Neutrophil (primary cell): ENCODE measurements around the gene ALPG.
"Not testable (repeated sequence)": the region's sequence is repeated elsewhere in the genome, so short reads cannot be mapped to it uniquely, and the experiment has no call there.

Experiments used
- H3K27ac ChIP-seq: fragments of 200-600 bp; sonication (generic); 2 replicates; pipeline ENCODE4 v1.5.1; 2016; ENCODE audit warnings: mild to moderate bottlenecking, moderate library complexity
- H3K27me3 ChIP-seq: fragments of 200-600 bp; sonication (generic); 2 replicates; pipeline ENCODE4 v1.6.0; 2016; ENCODE audit warnings: mild to moderate bottlenecking
- H3K36me3 ChIP-seq: fragments of 200-600 bp; sonication (generic); 2 replicates; pipeline ENCODE4 v1.5.1; 2017
- H3K4me1 ChIP-seq, 2 experiments: fragments of 200-600 bp in 1 of 2; sonication (generic) in 1 of 2; 1 replicate in 1 of 2; 2 replicates in 1 of 2; pipeline versions ENCODE4 v1.5.1 to v1.6.1; 2013 to 2016; ENCODE audit warnings: low read depth in 1 of 2, low read length in 1 of 2, mild to moderate bottlenecking in 1 of 2, moderate library complexity in 1 of 2; ENCODE audit not compliant: control insufficient read depth in 1 of 2, insufficient read depth in 1 of 2
- H3K4me3 ChIP-seq, 2 experiments: fragments of 200-600 bp in 1 of 2; sonication (generic) in 1 of 2; 1 replicate in 1 of 2; 2 replicates in 1 of 2; pipeline ENCODE4 v1.5.1; 2013 to 2016; ENCODE audit warnings: low read depth in 1 of 2, low read length in 1 of 2, mild to moderate bottlenecking in 1 of 2, moderate library complexity in 1 of 2
- H3K9me3 ChIP-seq: fragments of 200-600 bp; sonication (generic); 2 replicates; pipeline ENCODE4 v1.5.1; 2016
- CTCF ChIP-seq: fragments of 200-600 bp; sonication (generic); IDR thresholded peaks from 2 replicates; pipeline ENCODE4 v1.5.1; 2016; ENCODE audit warnings: antibody characterized with exemption

ALPG gene

GRCh38 chr2:232382331-232383225 lies 24.1 kb upstream of the ALPG start:
- Histone ChIP-seq H3K4me1 (no peaks in the 10 kb centered on the region), H3K4me3 (no peak overlapping the region)
- no peak for TF ChIP-seq CTCF

GRCh38 chr2:232384466-232384865 lies 22.2 kb upstream of the ALPG start:
- H3K4me1 ChIP-seq: no peaks in the 10 kb centered on the region
- no peak for TF ChIP-seq CTCF
- no peaks in the 10 kb centered on the region for H3K36me3 ChIP-seq
- H3K27me3 ChIP-seq: peaks cover 86% of the 10 kb centered on the region
- no peaks in the 10 kb centered on the region for H3K9me3 ChIP-seq
- H3K27ac ChIP-seq: no peak overlapping the region
- H3K4me3 ChIP-seq: no peak overlapping the region

More at GRCh38 chr2:232382331-232383225, 24.1 kb upstream of the ALPG start:
- Histone ChIP-seq H3K27me3 (peaks cover 72% of the 10 kb centered on the region), H3K9me3 (no peaks in the 10 kb centered on the region), H3K36me3 (no peaks in the 10 kb centered on the region), H3K27ac (no peak overlapping the region)

GRCh38 chr2:232385058-232385457 lies 21.6 kb upstream of the ALPG start:
- H3K27me3 ChIP-seq: peaks cover 86% of the 10 kb centered on the region
- not testable (repeated sequence) for H3K36me3 ChIP-seq, H3K4me1 ChIP-seq, H3K9me3 ChIP-seq, H3K27ac ChIP-seq, H3K4me3 ChIP-seq

- peaks cover 89% of the 10 kb centered on the region for H3K27me3 ChIP-seq
- no peak overlapping the region for H3K27ac ChIP-seq
- H3K4me1 ChIP-seq: no peaks in the 10 kb centered on the region
- no peak overlapping the region for H3K4me3 ChIP-seq
- no peaks in the 10 kb centered on the region for H3K9me3 ChIP-seq
- no peak for TF ChIP-seq CTCF
- no peaks in the 10 kb centered on the region for H3K36me3 ChIP-seq
These were observed 20.8 kb upstream of the ALPG start for GRCh38 chr2:232385660-232386489.

- Histone ChIP-seq H3K27me3 (peaks cover 89% of the 10 kb centered on the region), H3K4me1 (no peaks in the 10 kb centered on the region), H3K27ac (no peak overlapping the region), H3K36me3 (no peaks in the 10 kb centered on the region), H3K9me3 (no peaks in the 10 kb centered on the region), H3K4me3 (no peak overlapping the region)
- TF ChIP-seq CTCF: no peak
These were observed 20.2 kb upstream of the ALPG start for GRCh38 chr2:232386490-232386739.
